A549 (cell line): ENCODE results near the gene SUOX.

Experiments
- CBX2 ChIP-seq: fragments of 200-600 bp; sonication (generic); IDR thresholded peaks from 2 replicates; pipeline ENCODE4 v1.6.1; 2016; ENCODE audit warnings: low read depth, mild to moderate bottlenecking, borderline replicate concordance
- CBX8 ChIP-seq: fragments of 200-600 bp; sonication (generic); IDR thresholded peaks from 2 replicates; pipeline ENCODE4 v1.6.1; 2016
- CHD2 ChIP-seq: fragments of 150-350 bp; IDR thresholded peaks from 2 replicates; pipeline ENCODE4 v1.6.1; 2014; ENCODE audit warnings: low read length; ENCODE audit not compliant: partially characterized antibody
- CTCF ChIP-seq: fragments of >200 bp; sonication (Bioruptor Twin); formaldehyde crosslinking; IDR thresholded peaks from 3 replicates; pipeline ENCODE4 v1.5.1; 2016
- EHF ChIP-seq: fragments of 250-450 bp; sonication (Bioruptor Pico); IDR thresholded peaks from 2 replicates; pipeline ENCODE4 v1.5.0; 2020; ENCODE audit warnings: mild to moderate bottlenecking
- EP300 ChIP-seq, 2 experiments: fragments of >200 bp; sonication (Bioruptor Twin); formaldehyde crosslinking; IDR thresholded peaks; 2 replicates in 1 of 2; 3 replicates in 1 of 2; pipeline ENCODE4 v1.6.1; 2016 to 2017
- KDM5A ChIP-seq: fragments of 200-600 bp; sonication (generic); IDR thresholded peaks from 2 replicates; pipeline ENCODE4 v1.6.1; 2016; ENCODE audit warnings: antibody characterized with exemption, mild to moderate bottlenecking
- MAZ ChIP-seq: fragments of 150-350 bp; IDR thresholded peaks from 2 replicates; pipeline ENCODE4 v1.6.1; 2014; ENCODE audit warnings: antibody characterized with exemption, low read depth, low read length, borderline replicate concordance
- POLR2A ChIP-seq: IDR thresholded peaks from 2 replicates; pipeline ENCODE4 v1.6.1; 2012; ENCODE audit warnings: mild to moderate bottlenecking, low read length
- RAD21 ChIP-seq, 2 experiments: fragments of >200 bp in 1 of 2; sonication (Bioruptor Twin) in 1 of 2; formaldehyde crosslinking in 1 of 2; IDR thresholded peaks in 1 of 2; conservative IDR thresholded peaks in 1 of 2; 2 replicates in 1 of 2; 3 replicates in 1 of 2; pipeline ENCODE4 v1.6.1; 2012 to 2018; ENCODE audit warnings: inconsistent platforms in 1 of 2
- TF ChIP-seq, protein P1 (sequence below): IDR thresholded peaks from 2 replicates; pipeline ENCODE4 v1.6.1; 2012

DNA sequence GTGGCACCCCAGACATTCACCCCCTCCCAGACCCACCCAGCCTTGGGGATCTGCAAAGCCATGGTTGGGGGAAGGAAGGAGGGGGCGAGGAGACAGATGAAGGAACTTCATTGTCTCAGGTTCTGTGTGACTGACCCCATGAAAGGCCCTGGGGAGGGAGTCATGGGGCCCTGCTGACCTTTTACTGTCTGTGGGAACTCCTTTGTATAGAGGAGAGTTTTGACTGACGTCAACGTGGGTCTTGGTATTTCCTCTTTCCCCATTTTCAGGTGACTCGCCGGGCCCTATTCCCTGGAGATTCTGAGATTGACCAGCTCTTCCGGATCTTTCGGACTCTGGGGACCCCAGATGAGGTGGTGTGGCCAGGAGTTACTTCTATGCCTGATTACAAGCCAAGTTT lies 26.3 kb upstream of the SUOX start:
- no peak for TF ChIP-seq CTCF
- TF ChIP-seq CHD2 = no peak
- no peak for TF ChIP-seq POLR2A
- TF ChIP-seq CBX2 = no peak
- no peak for TF ChIP-seq RAD21 (conservative IDR thresholded peaks at IDR 0.05 in 1 of 2, IDR thresholded peaks at IDR 0.05 in 1 of 2)
- TF ChIP-seq, protein P1, sequence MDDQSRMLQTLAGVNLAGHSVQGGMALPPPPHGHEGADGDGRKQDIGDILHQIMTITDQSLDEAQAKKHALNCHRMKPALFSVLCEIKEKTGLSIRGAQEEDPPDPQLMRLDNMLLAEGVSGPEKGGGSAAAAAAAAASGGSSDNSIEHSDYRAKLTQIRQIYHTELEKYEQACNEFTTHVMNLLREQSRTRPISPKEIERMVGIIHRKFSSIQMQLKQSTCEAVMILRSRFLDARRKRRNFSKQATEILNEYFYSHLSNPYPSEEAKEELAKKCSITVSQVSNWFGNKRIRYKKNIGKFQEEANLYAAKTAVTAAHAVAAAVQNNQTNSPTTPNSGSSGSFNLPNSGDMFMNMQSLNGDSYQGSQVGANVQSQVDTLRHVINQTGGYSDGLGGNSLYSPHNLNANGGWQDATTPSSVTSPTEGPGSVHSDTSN = no peak
- TF ChIP-seq EP300 (IDR thresholded peaks at IDR 0.05) = no peak
- no peak for TF ChIP-seq KDM5A
- TF ChIP-seq CBX8 = no peak
- no peak for TF ChIP-seq EHF
- TF ChIP-seq MAZ = no peak
